NCI-H345 treated with DMSO at 0.1 percent for 48 hours (cell line): ENCODE measurements around the gene NAA60.
A peak's percentile ranks its signal among the peaks of the same experiment; 100 is the strongest.

Source experiments
- DNase-seq: peaks from one replicate; lab custom pipeline; 2025; ENCODE audit not compliant: unreplicated experiment; lab: John Stamatoyannopoulos, UW

NAA60 gene

DNA sequence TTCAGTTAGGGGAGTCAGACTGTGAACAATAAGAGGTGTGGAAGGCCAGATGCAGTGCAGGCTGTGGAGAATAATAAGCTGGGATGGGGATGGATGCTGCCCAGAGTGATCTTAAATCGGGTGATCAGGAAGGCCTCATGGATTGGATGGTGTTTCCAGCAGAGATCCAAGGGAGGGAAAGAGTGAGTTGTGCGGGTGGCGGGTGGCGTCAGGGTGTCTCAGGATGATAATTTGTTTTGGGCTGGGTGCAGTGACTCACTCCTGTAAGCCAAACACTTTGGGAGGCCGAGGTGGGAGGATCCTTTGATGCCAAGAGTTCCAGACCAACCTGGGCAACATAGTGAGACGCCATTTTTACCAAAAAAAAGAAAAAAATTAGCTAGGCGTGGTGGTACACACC, 65.3 kb downstream of the NAA60 start:
- DNase-seq = no peak

DNA sequence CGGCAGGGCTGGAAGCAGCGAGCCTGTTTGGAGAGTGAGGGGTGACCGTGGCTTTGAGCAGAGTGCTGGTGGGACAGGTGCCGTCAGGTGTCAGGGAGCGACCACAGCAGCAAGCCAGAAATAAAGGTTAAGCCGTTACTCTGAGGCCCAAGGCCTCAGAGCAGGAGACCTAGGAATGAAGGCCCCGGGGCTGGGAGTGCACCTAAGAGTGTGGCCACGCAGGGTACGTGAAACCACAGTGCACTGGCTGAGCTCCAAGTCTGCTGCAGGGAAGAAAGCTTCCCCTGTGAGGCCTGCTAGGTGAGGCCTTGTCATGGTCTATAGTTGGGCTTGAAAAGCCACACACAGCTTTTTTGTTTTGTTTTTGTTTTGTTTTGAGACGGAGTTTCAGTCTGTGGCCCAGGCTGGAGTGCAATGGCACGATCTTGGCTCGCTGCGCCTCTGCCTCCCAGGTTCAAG, 66.0 kb downstream of the NAA60 start:
- DNase-seq = no peak

DNA sequence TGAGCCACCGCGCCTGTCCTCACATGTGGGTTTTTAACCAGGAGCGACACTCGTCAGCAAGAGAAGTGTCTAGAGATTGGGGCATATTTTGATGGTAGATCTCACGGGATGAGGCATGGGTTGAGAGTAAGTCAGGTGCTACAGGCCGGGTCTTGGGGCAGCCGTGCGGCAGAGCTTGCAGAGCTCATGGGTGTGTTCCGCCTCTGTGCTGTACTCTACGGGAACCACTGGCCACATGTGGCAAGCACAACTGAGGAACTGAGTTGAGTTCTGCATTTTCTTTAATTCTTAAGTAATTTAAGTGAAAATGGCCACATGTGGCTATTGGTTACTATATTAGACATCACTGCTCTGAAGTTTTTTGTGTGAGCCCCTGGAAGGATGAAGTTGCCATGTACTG, 66.9 kb downstream of the NAA60 start:
- no peak for DNase-seq

DNA sequence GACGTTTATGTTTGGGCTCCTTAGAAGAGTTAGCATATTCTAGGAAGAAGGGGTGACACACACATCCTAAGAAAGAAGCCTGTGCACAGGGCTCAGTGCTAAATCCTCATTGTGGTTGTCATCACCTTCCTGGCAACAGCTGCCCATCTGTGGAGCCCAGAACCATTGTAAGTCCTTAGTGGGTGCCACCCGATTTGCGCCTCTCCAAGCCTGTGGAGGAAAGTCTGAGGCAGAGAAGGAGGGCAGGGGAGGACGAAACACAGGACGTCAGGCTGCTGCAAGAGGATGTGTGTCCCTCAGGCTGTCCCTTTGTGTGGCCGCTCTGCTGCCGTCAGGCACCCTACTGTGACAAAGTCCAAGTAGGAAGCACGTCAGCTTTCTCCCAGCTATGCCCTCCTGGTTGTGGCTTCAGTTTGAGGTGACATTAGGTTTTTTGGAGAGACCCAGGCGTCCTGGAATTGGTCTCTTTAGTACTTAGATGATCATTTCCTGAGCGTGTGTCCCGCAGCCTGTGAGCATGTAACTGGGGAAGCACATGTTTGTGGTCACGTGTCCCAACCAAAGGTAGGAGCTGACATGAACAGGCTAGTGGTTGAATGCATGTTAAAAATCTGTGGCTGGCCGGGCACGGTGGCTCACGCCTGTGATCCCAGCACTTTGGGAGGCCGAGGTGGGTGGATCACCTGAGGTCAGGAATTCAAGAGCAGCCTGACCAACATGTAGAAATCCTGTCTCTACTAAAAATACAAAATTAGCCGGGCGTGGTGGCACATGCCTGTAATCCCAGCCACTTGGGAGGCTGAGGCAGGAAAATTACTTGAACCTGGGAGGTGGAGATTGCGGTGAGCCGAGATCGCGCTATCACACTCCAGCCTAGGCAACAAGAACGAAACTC, 68.1 kb downstream of the NAA60 start:
- no peak for DNase-seq

DNA sequence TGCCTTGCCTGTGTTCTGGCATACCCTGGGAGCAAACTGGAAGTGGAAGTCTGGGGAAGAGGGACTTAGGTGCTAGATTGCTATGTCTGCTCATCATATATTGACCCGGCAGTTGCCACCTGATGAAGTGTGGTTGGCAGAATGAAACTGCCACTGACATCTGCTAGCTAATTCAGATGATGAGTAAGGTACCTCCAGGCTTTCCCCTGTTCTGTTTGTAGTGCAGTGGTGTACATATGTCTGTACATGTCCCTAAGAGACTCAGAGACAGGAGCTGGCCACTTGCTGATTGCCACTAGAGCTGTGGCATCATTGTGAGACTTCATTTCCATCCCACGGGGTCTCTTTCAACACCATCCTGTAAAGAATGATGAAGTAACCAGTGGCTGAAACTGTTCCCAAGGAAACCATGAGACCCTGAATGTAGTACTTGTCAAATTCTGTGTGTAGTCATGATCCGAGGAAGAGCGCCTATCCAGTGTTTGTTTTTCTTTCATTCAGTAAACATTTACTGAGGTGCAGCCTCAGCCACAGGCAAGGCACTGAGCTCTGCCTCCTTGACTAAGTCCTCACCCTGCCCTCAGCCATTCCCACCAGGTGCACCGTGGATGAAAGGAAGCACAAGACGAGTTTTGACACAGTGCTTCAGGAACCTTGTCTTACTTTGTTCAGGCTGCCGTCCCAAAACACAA, 70.6 kb downstream of the NAA60 start:
- DNase-seq = peak; percentile 3

DNA sequence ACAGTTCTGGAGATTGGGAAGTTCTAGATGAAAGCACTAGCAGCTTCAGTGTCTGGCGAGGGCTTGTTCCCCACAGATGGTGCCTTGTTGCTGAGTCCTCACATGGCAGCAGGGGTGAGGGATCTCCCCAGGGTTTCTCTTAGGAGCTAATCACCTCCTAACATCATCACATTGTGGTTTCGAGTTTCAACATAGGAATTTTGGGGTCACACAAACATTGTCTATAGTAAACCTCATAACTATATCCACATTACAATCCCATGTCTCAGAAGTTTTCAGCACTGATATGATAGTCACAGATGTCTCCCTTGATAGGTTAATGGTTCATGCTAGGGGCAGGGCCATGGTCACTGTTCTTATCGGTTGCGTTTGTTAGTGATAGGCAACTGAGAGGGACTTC, 71.1 kb downstream of the NAA60 start:
- DNase-seq = no peak

DNA sequence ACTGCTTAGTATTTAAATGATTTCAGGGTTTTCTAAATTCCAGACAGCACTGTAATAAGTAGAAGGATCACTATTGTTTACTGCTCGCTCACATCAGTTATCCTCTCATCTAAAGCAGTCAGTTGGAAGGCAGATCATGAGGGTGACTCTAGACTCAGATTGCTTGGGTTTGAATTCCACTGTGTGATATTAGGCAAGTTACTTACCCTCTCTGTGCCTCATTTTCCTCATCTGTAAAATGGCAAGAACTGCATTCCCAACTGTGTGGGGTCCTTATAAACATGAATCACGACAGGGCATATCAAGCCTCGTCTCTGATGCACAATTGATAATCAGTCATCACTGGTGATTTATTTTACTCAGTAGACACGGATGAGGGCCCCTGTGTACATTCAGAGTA, 72.4 kb downstream of the NAA60 start:
- DNase-seq = no peak

DNA sequence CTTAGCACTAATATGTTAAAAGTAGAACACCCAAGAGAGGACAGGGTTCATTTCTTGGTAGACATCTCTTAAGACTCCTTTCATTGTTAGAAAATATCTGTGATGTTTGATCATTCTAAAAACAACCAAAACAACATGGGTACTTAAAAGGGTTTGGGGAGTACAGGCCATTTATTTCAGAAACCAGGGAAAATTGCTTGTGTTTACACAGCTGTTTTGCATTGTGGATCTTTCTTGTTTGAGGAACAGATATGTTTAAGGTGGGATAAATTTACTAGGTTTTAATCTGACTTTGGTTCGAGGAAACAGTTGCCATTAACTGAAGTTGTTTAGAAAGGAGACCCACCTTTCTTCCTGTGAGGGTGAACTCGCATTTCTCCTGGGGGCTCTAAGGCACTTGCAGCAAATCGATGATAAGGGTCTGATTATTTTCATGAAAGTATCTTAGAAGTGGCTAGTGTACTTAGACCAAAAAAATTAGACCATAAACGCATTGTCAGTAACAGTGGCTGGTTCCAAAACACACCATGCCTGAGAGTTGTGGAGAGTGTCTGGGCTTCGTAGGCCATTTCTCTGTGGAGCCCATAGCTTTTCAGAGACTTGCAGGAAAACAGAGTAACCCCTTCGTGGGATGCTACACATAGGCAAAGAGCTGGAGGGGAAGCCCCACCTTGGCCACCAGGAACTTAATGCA, 75.0 kb downstream of the NAA60 start:
- no peak for DNase-seq

DNA sequence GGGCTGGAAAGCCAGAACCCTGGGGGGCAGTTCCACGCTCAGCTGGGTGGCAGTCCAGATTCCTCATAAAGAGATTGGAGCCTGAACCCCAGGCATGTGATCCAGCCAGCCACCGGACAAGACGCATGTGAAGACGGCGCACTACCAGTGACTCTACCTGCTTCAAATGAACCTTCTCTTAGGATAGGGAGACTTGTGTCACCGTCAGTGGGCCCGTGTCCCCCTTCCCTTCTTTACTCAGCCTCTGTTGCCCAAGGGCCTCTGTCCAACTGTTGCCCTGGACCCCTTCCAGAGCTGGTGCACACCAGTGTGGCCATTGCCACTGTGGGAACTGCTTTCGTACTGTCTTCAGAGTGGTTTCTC, 75.5 kb downstream of the NAA60 start:
- DNase-seq = no peak

DNA sequence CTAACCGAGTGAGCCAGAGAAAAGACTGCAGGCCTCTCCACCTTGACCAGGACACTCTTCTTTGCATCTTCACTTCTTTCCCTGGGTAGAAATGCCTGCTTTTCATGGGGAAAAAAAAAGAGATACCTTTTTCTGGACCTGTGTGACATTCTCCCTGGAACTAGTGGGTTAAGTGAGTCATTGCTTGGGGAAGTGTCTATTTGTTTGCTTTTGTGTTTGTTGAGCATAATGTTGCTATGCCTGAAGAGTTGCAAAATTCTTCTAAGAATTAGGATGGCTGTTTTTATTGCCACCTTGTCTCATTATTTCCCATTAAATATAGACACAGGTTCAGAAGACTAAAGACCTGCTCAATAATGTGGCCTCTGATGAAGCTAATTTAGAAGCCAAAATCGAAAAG, 76.1 kb downstream of the NAA60 start:
- DNase-seq = no peak

DNA sequence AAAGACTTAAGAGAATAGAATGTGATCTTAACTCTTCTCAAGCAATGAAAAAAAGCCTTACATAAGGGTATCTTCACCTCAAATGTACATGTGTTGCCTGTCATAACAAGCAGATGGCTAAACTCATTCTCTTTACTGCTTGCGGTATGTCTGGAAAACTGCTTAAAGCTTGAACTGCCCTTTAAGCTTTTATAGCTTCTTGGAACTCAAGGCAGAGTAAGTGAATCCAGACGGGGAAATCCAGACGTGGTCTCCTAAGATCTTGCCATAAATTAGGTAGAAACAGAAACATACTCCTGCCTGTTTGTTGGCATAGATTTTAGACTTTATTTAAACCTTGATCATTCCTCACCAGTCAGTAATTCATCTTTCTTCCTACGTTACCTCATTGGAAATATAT, 76.9 kb downstream of the NAA60 start:
- no peak for DNase-seq

DNA sequence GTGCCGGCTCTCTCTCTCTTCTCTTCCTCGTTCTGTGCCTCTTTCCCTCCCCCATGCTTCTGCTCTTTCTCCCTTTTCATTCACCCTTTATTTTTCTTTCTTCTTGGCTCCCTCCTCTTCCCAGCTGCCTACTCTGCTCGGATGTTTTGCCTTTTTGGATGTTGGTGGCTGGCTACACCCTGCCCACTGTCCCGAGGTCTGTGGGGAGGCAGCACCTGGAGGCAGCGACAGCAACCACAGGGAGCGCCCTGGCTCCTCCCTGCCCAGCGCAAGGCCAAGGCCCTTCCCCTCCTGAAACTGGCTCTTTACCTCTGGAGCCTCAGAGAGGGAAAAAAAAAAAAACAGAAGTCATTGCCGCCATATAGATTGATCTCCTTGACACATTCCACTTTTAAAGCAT, 77.4 kb downstream of the NAA60 start:
- no peak for DNase-seq

DNA sequence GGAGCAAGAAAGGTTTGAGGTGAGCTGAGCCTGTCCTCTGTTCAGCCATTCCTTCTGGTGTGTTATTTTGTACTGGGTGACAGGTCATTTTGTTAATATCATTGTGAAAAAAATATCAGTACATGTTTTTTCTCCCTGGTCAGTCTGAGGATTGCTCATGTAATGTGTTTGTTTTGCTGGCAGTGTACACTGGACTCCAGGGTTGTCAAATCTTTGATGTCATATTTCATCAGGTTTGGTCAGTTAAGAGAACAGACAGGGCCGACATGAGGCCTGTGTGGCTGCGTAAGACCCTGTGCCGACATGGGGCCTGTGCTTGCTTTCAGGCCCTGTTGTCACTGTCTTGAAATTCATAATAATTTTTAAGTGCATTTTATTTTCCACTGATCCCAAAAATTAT, 79.8 kb downstream of the NAA60 start:
- no peak for DNase-seq

DNA sequence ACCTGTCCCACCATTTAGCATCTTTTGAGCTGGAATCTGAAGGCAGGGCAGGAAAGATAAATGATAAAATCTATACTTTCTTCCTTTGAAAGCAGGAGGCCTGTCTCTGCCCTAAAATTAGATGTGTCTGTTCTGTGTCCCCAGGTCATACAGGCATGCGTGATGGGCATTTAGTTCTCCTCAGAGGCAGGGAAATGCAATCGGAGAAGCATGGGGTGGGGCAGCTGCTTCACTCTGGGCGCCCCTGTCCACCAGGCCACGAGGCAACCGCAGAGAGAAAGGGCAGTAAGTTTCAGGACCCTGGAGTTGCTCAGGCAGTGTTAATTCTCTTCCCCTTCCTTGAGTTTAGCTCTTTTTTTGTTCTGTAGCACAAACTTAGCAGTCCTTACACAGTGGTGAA, 82.5 kb downstream of the NAA60 start:
- no peak for DNase-seq

DNA sequence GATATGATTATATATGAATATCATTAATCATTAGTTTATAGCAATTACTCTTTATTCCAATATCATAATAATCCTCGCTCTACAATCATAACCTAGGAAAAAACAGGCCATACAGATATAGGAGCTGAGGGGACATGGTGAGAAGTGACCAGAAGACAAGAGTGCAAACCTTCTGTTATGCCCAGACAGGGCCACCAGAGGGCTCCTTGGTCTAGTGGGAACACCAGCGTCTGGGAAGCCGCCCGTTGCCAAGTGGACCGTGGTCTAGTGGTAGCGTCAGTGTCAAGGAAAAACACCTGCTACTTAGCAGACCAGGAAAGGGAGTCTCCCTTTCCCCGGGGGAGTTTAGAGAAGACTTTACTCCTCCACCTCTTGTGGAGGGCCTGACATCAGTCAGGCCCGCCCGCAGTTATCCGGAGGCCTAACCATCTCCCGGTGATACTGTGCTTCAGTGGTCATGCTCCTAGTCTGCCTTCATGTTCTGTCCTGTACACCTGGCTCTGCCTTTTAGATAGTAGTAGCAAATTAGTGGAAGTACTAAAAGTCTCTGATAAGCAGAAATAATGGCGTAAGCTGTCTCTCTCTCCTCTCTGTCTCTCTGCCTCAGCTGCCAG, 83.8 kb downstream of the NAA60 start:
- DNase-seq = peak; percentile 14

DNA sequence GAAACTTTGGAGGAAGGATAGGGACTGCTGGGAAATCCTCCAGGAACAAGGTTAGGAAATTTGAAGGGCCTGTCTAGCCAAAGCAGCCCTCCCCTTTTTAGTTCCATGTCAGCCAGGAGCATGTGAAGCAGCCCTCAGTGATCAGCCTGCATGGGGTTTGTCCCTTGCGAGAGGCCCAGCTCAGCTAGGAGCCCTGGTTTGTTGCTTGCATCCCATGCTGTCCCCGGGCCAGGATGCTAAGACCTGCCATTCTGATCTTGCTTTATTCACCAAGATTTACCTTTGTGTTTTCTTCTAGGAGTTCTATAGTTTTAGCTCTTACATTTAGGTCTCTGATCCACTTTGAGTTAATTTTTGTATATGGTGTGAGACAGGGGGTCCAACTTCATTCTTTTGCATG, 84.9 kb downstream of the NAA60 start:
- no peak for DNase-seq

DNA sequence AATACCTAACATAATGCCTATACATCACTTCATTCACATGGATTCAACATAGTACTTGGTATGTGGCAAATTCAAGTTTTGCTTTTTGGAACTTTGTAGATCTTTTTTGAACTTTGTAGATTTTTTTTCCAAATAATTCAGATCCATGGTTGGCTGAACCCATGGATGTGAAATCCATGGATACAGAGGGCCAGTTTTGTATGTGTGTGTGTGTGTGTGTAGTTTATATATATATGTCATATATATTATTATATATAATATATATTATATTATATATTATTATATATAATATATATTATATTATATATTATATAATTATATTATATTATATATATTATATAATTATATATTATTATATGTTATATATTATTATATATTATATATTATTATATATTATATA, 85.7 kb downstream of the NAA60 start:
- no peak for DNase-seq

DNA sequence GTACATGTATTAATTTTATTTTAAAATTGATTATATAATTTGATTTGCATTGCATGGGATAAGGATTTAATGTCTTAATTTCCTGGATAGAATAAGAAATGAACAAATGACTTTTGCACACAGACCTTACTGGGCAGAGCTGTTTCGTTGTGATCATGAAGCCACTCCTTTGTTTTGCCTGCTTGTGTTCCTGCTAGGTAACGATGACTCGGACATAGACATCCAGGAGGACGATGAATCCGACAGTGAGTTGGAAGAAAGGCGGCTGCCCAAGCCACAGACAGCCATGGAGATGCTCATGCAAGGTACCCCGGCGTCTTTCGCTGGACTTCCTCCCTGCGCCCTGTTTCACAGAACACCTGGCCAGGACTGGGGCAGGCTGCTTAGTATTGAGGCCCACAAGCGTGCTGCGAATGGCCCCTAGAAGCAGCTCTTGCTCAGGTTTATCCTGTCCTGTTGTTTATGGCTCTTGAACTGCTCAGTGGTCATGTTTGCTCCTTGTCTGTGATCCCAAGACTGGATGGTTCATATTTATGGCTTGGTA, 87.0 kb downstream of the NAA60 start:
- DNase-seq = no peak

DNA sequence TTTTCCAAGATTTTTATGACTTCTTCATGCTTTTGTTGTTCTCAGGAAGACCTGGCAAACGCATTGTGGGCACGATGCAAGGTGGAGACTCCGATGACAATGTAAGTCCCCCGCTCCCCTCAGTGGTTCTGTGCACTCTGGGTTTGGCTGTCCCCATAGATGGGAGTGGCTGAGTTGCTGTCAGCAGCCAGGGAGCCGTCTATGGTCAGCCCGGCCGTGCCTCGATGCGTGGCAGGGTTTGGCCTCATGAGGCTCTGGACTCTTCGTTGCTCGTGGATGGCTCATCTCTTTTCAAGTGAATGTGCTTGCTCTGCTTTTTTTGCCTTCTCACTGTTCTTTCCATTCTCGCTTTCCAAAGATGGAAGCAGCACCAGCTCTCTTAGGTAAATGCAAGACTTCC, 89.3 kb downstream of the NAA60 start:
- DNase-seq = no peak

DNA sequence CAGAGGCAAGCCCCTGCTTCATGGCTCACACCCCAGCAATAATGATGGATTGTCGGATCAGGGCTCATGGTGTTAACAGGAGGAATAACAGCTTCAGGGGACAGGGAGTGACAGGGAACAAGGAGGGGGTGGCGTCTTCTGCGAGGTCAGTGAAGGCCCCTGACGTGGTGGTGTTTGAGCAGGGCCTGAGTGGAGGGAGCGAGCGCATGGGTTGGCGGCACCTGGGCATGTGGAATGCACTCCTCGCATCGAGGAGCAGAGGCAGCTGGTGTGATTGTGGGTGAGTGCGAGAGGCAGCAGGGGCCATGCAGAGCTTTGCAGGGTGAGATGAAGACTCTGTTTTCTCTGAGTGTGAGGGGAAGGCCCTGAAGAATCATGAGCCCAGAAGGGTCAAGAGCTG, 90.6 kb downstream of the NAA60 start:
- DNase-seq = no peak

DNA sequence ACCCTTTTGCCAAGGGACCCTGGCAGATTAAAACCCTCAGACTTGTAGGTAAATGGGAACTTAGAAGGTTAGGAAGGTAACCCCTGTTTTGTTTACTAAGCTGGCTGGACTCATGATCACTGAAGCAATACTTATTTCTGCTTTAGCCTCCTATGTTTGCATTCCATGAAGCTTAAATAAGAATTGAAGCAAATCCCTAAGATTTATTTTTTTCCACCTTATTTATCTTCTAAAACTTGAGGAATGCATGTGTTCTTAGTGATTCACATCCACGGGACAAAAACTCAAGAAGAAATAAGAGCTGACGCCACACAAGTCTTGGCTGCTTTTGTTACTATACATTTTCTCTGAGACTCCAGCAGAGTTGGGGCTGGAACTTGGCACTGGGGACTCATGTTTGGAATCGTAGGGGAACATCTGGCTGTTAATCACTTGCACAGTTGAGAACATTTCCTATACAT, 92.8 kb downstream of the NAA60 start:
- DNase-seq = no peak
